OCI-LY7 (cell line): Measurements from ENCODE around the gene TM9SF2.

Experiments used
- EZH2phosphoT487 ChIP-seq: fragments of 200-600 bp; sonication (generic); IDR thresholded peaks from 2 replicates; pipeline ENCODE4 v1.6.1; 2018; ENCODE audit warnings: low read depth, borderline replicate concordance, mild to moderate bottlenecking, mixed run types, antibody characterized with exemption, low read length, moderate library complexity, mixed read lengths
- TF ChIP-seq, protein P1 (sequence below): fragments of 200-600 bp; sonication (generic); conservative IDR thresholded peaks from 2 replicates; pipeline ENCODE4 v1.5.1; 2014; ENCODE audit warnings: mild to moderate bottlenecking, antibody characterized with exemption, low read length, moderate library complexity, mixed read lengths

GRCh38 chr13:99501848-99502301 is 603 bp downstream of the TM9SF2 start:
- TF ChIP-seq, protein P1, sequence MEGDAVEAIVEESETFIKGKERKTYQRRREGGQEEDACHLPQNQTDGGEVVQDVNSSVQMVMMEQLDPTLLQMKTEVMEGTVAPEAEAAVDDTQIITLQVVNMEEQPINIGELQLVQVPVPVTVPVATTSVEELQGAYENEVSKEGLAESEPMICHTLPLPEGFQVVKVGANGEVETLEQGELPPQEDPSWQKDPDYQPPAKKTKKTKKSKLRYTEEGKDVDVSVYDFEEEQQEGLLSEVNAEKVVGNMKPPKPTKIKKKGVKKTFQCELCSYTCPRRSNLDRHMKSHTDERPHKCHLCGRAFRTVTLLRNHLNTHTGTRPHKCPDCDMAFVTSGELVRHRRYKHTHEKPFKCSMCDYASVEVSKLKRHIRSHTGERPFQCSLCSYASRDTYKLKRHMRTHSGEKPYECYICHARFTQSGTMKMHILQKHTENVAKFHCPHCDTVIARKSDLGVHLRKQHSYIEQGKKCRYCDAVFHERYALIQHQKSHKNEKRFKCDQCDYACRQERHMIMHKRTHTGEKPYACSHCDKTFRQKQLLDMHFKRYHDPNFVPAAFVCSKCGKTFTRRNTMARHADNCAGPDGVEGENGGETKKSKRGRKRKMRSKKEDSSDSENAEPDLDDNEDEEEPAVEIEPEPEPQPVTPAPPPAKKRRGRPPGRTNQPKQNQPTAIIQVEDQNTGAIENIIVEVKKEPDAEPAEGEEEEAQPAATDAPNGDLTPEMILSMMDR = no peak
- TF ChIP-seq EZH2phosphoT487 = no peak
